ENCODE results near the gene AMY2B.
"Not testable (repeated sequence)": the region's sequence is repeated elsewhere in the genome, so short reads cannot be mapped to it uniquely, and the experiment has no call there.

Gene AMY2B

GRCh38 chr1:103571289-103571688 is at the start of gene AMY2B:
Gene AMY2B (plus strand): TSS chr1:103571589. CDS start chr1:103571603, 14 bp downstream.
- DNase-seq (ENCODE audit: low spot score) = not testable (repeated sequence)

GRCh38 chr1:103523346-103523745 is 48.0 kb upstream of the AMY2B start:
- DNase-seq (ENCODE audit: low spot score) = no peak

GRCh38 chr1:103525114-103525606 is 46.2 kb upstream of the AMY2B start:
- DNase-seq (ENCODE audit: low spot score) = peak; percentile 74

DNA sequence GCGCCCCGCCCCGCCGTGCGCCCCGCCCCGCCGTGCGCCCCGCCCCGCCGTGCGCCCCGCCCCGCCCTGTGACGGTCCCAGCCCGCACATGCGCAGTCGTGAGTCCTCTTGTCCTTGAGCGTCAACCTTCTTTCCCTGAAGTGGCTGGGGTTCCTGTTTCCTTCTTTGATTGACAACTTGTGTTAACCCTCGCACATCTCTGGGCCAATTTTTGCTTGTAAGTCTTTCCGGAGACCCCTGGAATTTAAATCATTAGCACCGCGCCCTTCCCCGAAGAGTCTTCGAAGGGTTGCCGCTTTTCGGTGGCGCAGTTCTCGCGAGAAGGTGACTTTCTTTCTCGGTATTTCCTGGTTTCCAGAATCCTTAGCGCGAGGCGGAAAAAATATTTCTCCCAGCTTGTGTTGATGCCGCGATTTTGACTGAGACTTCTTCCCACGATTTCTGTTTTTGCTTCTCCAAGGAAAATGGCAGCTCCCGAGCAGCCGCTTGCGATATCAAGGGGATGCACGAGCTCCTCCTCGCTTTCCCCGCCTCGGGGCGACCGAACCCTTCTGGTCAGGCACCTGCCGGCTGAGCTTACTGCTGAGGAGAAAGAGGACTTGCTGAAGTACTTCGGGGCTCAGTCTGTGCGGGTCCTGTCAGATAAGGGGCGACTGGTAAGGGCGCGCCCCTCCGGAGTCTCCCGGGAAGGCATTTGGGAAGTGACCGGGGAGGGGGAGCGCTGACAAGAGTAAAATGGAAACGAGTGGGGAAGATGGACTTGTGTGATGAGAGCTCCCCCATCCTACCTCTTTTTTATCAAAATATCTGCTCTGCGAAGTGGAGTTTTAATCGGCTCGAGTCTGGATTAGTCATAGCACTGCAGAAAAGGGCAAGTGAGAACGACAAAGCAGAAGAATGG is 45.5 kb upstream of the AMY2B start, which contains the start of gene RNPC3:
Gene RNPC3, plus strand, starts transcription at position 93 of the 901 bp plus-strand sequence. Its CDS starts 372 bp downstream, at position 465.
- peak; percentile 77 for DNase-seq (ENCODE audit: low spot score)

DNA sequence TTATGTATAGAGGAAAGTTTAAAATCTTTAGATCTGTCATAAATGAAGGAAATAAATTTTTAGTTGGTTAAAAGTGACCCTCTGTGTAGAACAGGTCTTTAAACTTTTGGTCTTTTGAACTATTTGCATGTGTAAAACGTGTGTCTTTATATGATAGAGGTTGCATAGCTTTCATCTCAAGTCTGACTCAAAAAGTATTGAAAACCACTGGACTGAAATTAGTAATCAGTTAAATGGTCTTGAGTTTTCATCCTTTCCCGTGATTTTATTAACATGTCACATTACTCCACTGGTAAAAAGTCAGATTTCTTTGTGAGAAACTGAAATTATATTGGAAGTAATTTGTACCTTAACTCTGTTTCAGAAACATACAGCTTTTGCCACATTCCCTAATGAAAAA is 44.1 kb upstream of the AMY2B start:
- no peak for DNase-seq (ENCODE audit: low spot score)

GRCh38 chr1:103529746-103530145 is 41.6 kb upstream of the AMY2B start:
- peak; percentile 4 for DNase-seq (ENCODE audit: low spot score)

GRCh38 chr1:103538226-103538625 is 33.2 kb upstream of the AMY2B start:
- DNase-seq (ENCODE audit: low spot score) = no peak

DNA sequence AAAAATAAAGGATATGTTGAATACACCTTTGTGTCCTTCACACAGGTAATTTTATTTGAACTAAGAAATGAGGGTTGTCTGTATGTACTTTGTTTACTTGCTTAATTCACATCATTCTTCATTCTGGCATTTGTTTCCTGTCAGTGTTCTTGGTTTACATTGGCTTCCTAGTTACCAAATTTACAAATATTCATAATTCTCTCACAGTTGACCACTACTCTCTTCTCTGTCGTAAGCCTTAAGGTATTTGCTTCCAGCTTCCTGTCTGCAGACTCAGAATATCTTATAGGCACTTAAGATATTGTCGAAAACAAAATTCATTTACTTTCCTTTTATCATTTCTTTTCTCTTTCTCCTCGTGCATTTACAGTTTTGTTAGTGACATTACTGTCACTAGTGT is 30.0 kb upstream of the AMY2B start:
- no peak for DNase-seq (ENCODE audit: low spot score)

- no peak for DNase-seq (ENCODE audit: low spot score)
Measured at GRCh38 chr1:103546496-103546895, 24.9 kb upstream of the AMY2B start.

GRCh38 chr1:103547840-103548239 is 23.5 kb upstream of the AMY2B start:
- DNase-seq (ENCODE audit: low spot score) = no peak

DNA sequence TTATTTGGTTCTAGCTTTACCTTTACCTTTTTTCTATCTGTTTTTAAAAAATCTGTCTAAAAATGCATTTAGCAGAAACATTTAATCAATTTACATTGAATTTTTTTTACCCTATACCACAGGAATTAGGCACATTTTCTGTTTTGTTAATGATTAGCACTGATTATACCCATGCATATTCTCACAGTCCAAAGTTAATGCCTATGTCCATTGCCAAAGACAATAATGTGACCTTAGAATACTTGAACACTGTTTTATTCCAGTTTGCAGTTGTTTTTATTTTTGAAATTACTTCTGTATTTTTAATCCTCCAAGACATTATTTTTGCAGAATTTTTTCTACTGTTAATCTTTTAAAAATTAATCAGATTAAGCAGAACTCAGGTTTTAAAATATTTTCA is 11.0 kb upstream of the AMY2B start:
- no peak for DNase-seq (ENCODE audit: low spot score)

DNA sequence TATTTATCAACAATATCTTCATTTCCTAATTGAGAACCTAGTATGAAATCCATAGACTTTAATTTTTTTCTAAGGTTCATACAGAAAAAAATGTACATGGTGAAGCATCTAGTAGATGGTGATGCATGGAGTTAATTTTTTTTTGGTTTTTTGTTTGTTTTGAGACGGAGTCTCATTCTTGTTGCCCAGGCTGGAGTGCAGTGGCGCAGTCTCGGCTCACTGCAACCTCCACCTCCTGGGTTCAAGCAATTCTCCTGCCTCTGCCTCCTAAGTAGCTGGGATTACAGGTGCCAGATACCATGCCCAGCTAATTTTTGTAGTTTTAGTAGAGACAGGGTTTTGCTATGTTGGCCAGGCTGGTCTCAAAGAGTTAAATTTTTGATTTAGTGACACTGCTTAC is 10.3 kb upstream of the AMY2B start:
- not testable (repeated sequence) for DNase-seq (ENCODE audit: low spot score)

GRCh38 chr1:103561643-103562395 is 9.6 kb upstream of the AMY2B start:
- DNase-seq (ENCODE audit: low spot score) = no peak

DNA sequence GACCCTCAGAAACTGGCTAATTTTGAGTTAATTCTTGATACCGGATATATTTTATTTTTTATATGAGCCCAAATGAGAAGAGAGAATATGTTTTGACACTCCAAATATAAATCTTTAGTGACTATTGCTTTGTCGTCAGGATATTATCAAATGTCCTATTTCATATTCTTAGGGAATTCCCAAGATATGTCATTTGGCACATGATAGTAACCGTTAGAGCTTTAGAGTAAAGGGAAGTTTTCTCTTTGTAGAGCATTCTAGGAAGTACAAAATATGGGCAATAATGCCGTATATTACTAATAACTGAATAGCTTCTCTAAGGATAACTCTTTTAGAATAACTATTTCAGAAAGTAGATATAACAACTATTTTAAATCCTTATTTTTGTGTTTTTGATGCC is 8.3 kb upstream of the AMY2B start:
- DNase-seq (ENCODE audit: low spot score) = no peak

GRCh38 chr1:103569493-103569892 is 1.9 kb upstream of the AMY2B start:
- no peak for DNase-seq (ENCODE audit: low spot score)

DNA sequence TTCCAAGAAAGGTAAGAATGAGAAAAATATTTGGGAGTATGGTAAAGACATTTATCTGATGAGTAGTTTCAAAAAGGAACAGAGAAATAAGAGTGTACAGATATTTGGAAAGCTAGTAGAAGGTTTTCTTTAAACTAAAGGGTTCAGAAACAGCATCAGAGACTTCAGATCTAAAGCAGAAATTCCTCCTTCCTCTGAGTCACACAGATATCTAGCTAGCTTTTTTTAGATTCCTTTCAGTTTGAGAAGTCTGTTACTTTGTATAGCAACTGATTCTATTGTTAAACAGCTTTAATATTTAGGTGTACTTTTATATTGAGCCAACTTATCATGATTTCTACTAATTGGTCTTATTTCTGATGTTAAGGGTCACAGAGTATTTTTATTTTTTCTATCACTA is 4.7 kb downstream of the AMY2B start:
- DNase-seq (ENCODE audit: low spot score) = no peak

GRCh38 chr1:103576784-103577183 is 5.4 kb downstream of the AMY2B start:
- DNase-seq (ENCODE audit: low spot score) = not testable (repeated sequence)

DNA sequence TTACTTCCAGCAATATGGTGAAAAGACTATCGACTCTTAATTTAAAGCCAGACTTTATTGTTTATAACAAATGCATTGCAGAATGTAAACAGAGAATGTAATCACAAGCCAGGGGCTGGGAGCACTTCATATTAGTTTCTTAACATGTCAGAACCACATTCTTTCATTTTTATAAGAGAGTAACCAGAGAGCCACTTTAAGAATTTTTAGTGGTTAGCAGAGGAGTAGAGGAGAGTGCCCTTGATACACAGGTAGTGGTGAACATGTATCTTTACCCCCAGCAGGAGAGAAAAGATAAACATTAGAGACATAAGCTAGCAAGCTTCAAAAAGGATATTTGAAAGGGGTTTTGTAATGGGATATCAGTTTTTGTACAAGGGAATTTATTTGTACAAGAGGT is 11.1 kb downstream of the AMY2B start:
- no peak for DNase-seq (ENCODE audit: low spot score)

DNA sequence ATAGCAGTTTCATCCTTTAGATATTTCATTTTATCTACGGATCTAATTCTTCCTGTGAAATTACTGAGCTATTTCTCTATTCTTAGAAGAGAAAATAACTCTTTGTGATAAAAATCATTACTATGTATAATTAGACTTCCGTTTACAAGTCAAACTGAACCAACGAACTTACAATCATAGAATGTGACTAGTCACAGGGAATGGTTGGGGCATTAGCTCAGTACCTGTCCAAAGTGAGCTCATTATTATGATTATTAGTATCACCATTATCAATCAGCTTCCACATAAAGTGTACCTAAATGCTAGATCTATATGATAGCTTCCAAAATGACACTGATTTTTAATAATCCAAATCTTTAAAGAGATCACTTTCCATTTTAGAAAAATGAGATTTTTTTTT is 12.5 kb downstream of the AMY2B start:
- no peak for DNase-seq (ENCODE audit: low spot score)

DNA sequence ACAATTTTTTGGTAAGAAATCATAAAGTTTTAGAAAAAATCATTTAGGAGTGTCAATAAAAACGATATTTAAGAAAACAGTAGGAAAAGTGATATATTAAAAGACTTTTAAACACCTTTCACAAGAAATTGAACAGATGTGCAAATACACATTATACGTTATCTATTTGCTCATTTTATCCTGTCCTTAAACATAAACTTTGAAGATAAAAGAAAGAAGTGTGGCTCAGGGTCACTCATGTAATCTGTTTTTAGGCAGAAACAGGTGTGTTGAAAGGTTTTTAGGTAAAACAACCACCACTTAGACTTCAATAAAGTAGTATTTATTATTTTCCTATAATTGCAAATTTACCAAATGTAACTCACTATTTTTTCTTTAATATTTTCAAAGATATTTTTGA is 13.1 kb downstream of the AMY2B start:
- DNase-seq (ENCODE audit: low spot score) = no peak

DNA sequence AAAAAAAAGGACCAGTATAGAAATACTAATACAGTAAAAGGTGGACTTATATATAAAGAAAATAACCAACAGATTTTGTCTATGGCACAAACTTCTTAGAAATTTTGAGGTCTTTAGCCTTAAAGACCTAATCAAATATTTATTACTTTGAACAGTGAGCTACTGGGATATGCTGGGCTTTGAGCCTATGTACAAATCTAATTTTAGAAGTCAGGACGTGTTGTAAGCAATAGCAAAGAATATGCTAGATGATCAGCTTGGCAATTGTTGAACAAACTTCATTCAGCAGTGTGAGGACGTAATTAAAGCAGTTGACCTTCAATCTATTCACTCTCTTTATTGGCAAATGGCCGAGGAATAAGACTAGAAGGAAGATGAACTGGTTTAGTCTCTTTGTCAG is 31.4 kb downstream of the AMY2B start:
- DNase-seq (ENCODE audit: low spot score) = not testable (repeated sequence)

GRCh38 chr1:103616362-103616761 is 45.0 kb downstream of the AMY2B start:
- DNase-seq (ENCODE audit: low spot score) = no peak

DNA sequence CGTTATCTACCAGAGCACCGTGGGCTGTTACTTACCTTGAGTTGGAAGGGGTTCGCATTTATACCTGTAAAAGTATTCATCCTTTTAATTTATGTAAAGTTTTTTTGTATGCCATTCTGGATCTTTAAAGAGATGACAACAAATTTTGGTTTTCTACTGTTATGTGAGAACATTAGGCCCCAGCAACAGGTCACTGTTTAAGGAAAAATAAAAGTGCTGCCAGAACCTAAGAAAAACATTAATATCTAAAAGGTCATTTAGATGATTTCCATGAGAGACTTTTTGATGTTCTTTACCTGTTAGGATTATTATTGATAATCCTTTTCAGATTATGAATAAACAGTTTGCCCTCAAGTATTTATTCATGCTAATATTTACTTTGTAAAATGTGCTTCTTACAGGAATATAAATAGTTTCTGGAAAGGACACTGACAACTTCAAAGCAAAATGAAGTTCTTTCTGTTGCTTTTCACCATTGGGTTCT is 45.6 kb downstream of the AMY2B start, which contains the start of gene AMY2A:
Gene AMY2A, plus strand, starts transcription at position 434 of the 484 bp plus-strand sequence. Its CDS starts 14 bp downstream, at position 448.
- not testable (repeated sequence) for DNase-seq (ENCODE audit: low spot score)

Data from iPS-NIHi11 (cell line).